Neural progenitor cell (in vitro differentiated cells): ENCODE data around the gene BRD1. TPM values are rescaled to one million over a fixed set of nuclear protein-coding genes. Genes with fewer than 3 reads are reported as not detected.

ENCODE experiments used
- DNase-seq: peaks from one replicate; pipeline ENCODE4 v3.0.0-alpha.2; 2016; ENCODE audit warnings: low spot score
- H2AFZ ChIP-seq: fragments of 200-600 bp; sonication (generic); replicated peaks from 2 replicates; pipeline ENCODE4 v1.6.1; 2016; ENCODE audit warnings: antibody characterized with exemption
- H3F3A ChIP-seq: fragments of 200-600 bp; sonication (generic); 2 replicates; pipeline ENCODE4 v1.6.1; 2016; ENCODE audit warnings: antibody characterized with exemption, low read depth
- H3K27ac ChIP-seq: fragments of 200-600 bp; sonication (generic); 2 replicates; pipeline ENCODE4 v1.5.1; 2016; ENCODE audit warnings: mild to moderate bottlenecking
- H3K27me3 ChIP-seq: fragments of 200-600 bp; sonication (generic); 2 replicates; pipeline ENCODE4 v1.6.1; 2016; ENCODE audit warnings: mild to moderate bottlenecking, moderate library complexity
- H3K36me3 ChIP-seq: fragments of 200-600 bp; sonication (generic); 2 replicates; pipeline ENCODE4 v1.5.1; 2016
- H3K4me1 ChIP-seq: fragments of 200-600 bp; sonication (generic); 2 replicates; pipeline ENCODE4 v1.6.1; 2016; ENCODE audit warnings: mixed run types
- H3K4me2 ChIP-seq: fragments of 200-600 bp; sonication (generic); 2 replicates; pipeline ENCODE4 v1.6.1; 2016
- H3K4me3 ChIP-seq: fragments of 200-600 bp; sonication (generic); 2 replicates; pipeline ENCODE4 v1.5.1; 2016
- H3K79me2 ChIP-seq: fragments of 200-600 bp; sonication (generic); 2 replicates; pipeline ENCODE4 v1.6.1; 2016; ENCODE audit warnings: low read depth
- H3K9ac ChIP-seq: fragments of 200-600 bp; sonication (generic); 2 replicates; pipeline ENCODE4 v1.6.1; 2016
- H3K9me3 ChIP-seq: fragments of 200-600 bp; sonication (generic); 2 replicates; pipeline ENCODE4 v1.5.1; 2016; ENCODE audit warnings: low read depth
- H4K20me1 ChIP-seq: fragments of 200-600 bp; sonication (generic); 2 replicates; pipeline ENCODE4 v1.6.1; 2016; ENCODE audit warnings: low read depth
- H3K27ac Mint-ChIP-seq: 3 replicates; pipeline ENCODE4 v1.8.0; 2021; ENCODE audit warnings: mixed read lengths
- H3K27me3 Mint-ChIP-seq: 2 replicates; pipeline ENCODE4 v1.8.0; 2022; ENCODE audit warnings: low read depth, mild to moderate bottlenecking, inconsistent platforms, moderate library complexity, mixed read lengths; ENCODE audit not compliant: insufficient read depth
- H3K36me3 Mint-ChIP-seq: 3 replicates; pipeline ENCODE4 v1.8.0; 2021; ENCODE audit warnings: mixed read lengths
- H3K4me1 Mint-ChIP-seq: 3 replicates; pipeline ENCODE4 v1.8.0; 2021; ENCODE audit warnings: mixed read lengths
- H3K4me3 Mint-ChIP-seq: 3 replicates; pipeline ENCODE4 v1.8.0; 2021; ENCODE audit warnings: mild to moderate bottlenecking, moderate library complexity, mixed read lengths
- H3K9me3 Mint-ChIP-seq: 3 replicates; pipeline ENCODE4 v1.8.0; 2020; ENCODE audit warnings: mixed read lengths
- CTCF ChIP-seq: fragments of 200-600 bp; sonication (generic); IDR thresholded peaks from 2 replicates; pipeline ENCODE4 v1.5.1; 2017; ENCODE audit warnings: antibody characterized with exemption, mild to moderate bottlenecking
- EZH2 ChIP-seq: fragments of 200-600 bp; sonication (generic); IDR thresholded peaks from 2 replicates; pipeline ENCODE4 v1.6.1; 2017; ENCODE audit warnings: antibody characterized with exemption, mild to moderate bottlenecking, moderate library complexity
- EZH2phosphoT487 ChIP-seq: fragments of 200-600 bp; sonication (generic); IDR thresholded peaks from 2 replicates; pipeline ENCODE4 v1.6.1; 2017; ENCODE audit warnings: antibody characterized with exemption
- total RNA-seq: library from RNA; depleted of rRNA; stranded (reverse); fragments of >200 nt; gene quantifications from 2 replicates; pipeline ENCODE4 v1.2.3, GENCODE V29; 2015; ENCODE audit warnings: low replicate concordance

The BRD1 gene
- total RNA-seq, 1 donor from 2014 or later: 31.2 TPM

- Mint-ChIP-seq H3K9me3 (no peaks in the 10 kb centered on the region), H3K27ac (no peak overlapping the region), H3K4me1 (no peaks in the 10 kb centered on the region), H3K36me3 (no peaks in the 10 kb centered on the region), H3K4me3 (no peak overlapping the region), H3K27me3 (peaks cover 21% of the 10 kb centered on the region)
- H3K9ac ChIP-seq: no peak overlapping the region
- DNase-seq: no peak
- H2AFZ ChIP-seq: no peak overlapping the region
- H3K4me3 ChIP-seq: no peak overlapping the region
- H3K27me3 ChIP-seq: peaks cover 67% of the 10 kb centered on the region
- H3K36me3 ChIP-seq: no peaks in the 10 kb centered on the region
- TF ChIP-seq EZH2 (no peak), EZH2phosphoT487 (no peak), CTCF (no peak)
- H3F3A ChIP-seq: no peaks in the 10 kb centered on the region
- no peaks in the 10 kb centered on the region for H3K79me2 ChIP-seq
- no peaks in the 10 kb centered on the region for H3K9me3 ChIP-seq
- H3K4me1 ChIP-seq: no peaks in the 10 kb centered on the region
- peaks cover 5% of the 10 kb centered on the region for H4K20me1 ChIP-seq
- no peak overlapping the region for H3K27ac ChIP-seq
- H3K4me2 ChIP-seq: no peak overlapping the region
Observed at GRCh38 chr22:49726701-49727101, 101.0 kb downstream of the BRD1 start.

GRCh38 chr22:49726022-49726681 lies 101.5 kb downstream of the BRD1 start:
- no peaks in the 10 kb centered on the region for H3K4me1 Mint-ChIP-seq
- peaks cover 23% of the 10 kb centered on the region for H3K27me3 Mint-ChIP-seq
- Histone ChIP-seq H3K9me3 (no peaks in the 10 kb centered on the region), H3K4me2 (no peak overlapping the region), H3K27me3 (peaks cover 67% of the 10 kb centered on the region), H4K20me1 (peaks cover 5% of the 10 kb centered on the region), H2AFZ (no peak overlapping the region), H3F3A (no peaks in the 10 kb centered on the region), H3K9ac (no peak overlapping the region), H3K79me2 (no peaks in the 10 kb centered on the region), H3K27ac (no peak overlapping the region), H3K36me3 (no peaks in the 10 kb centered on the region), H3K4me1 (no peaks in the 10 kb centered on the region), H3K4me3 (no peak overlapping the region)
- no peaks in the 10 kb centered on the region for H3K36me3 Mint-ChIP-seq
- DNase-seq: no peak
- H3K9me3 Mint-ChIP-seq: no peaks in the 10 kb centered on the region
- peak overlapping the region; percentile 58 for H3K4me3 Mint-ChIP-seq
- H3K27ac Mint-ChIP-seq: no peak overlapping the region
- no peak for TF ChIP-seq EZH2phosphoT487
- no peak for TF ChIP-seq CTCF
- no peak for TF ChIP-seq EZH2

- no peak overlapping the region for H3K27ac Mint-ChIP-seq
- no peak overlapping the region for H2AFZ ChIP-seq
- H3K4me3 Mint-ChIP-seq: no peak overlapping the region
- no peaks in the 10 kb centered on the region for H3K9me3 ChIP-seq
- H3K36me3 Mint-ChIP-seq: no peaks in the 10 kb centered on the region
- H3K4me1 Mint-ChIP-seq: no peaks in the 10 kb centered on the region
- TF ChIP-seq EZH2phosphoT487: no peak
- no peak for TF ChIP-seq EZH2
- TF ChIP-seq CTCF: no peak
- no peaks in the 10 kb centered on the region for H3K79me2 ChIP-seq
- no peak overlapping the region for H3K9ac ChIP-seq
- H4K20me1 ChIP-seq: peaks cover 5% of the 10 kb centered on the region
- no peak for DNase-seq
- H3K27me3 ChIP-seq: peaks cover 67% of the 10 kb centered on the region
- H3K4me3 ChIP-seq: no peak overlapping the region
- H3F3A ChIP-seq: no peaks in the 10 kb centered on the region
- no peaks in the 10 kb centered on the region for H3K4me1 ChIP-seq
- H3K36me3 ChIP-seq: no peaks in the 10 kb centered on the region
- H3K9me3 Mint-ChIP-seq: no peaks in the 10 kb centered on the region
- H3K27me3 Mint-ChIP-seq: peaks cover 23% of the 10 kb centered on the region
- no peak overlapping the region for H3K4me2 ChIP-seq
- no peak overlapping the region for H3K27ac ChIP-seq
Observed at GRCh38 chr22:49725516-49725915, 102.2 kb downstream of the BRD1 start.
